Fibroblast of lung (primary cell): ENCODE results near the gene SLAMF9. TPM values are rescaled to one million over a fixed set of nuclear protein-coding genes. Genes with fewer than 3 reads are reported as not detected.

Experiments used
- DNase-seq, 2 donors: peaks; one replicate each; pipeline versions ENCODE4 v3.0.0 to v3.0.0-alpha.2; 2010; ENCODE audit warnings: low read depth in 2 of 2
- H2AFZ ChIP-seq: 2 replicates; pipeline ENCODE4 v1.5.1; 2012; ENCODE audit warnings: low read length, control low read depth, inconsistent platforms
- H3K27ac ChIP-seq: 2 replicates; pipeline ENCODE4 v1.5.1; 2011; ENCODE audit warnings: low read length, control low read depth; ENCODE audit not compliant: insufficient read depth
- H3K27me3 ChIP-seq: 2 replicates; pipeline ENCODE4 v1.5.1; 2011; ENCODE audit warnings: mild to moderate bottlenecking, low read length; ENCODE audit not compliant: control insufficient read depth, insufficient read depth
- H3K36me3 ChIP-seq: 2 replicates; pipeline ENCODE4 v1.5.1; 2011; ENCODE audit warnings: low read length; ENCODE audit not compliant: control insufficient read depth, insufficient read depth
- H3K4me1 ChIP-seq: 2 replicates; pipeline ENCODE4 v1.5.1; 2011; ENCODE audit warnings: low read length; ENCODE audit not compliant: control insufficient read depth, insufficient read depth; ENCODE audit errors: extremely low read depth
- H3K4me2 ChIP-seq: 2 replicates; pipeline ENCODE4 v1.5.1; 2011; ENCODE audit warnings: low read length, control low read depth; ENCODE audit not compliant: insufficient read depth; ENCODE audit errors: extremely low read depth
- H3K4me3 ChIP-seq, 4 experiments: fragments of 200-600 bp in 1 of 4; sonication (generic) in 1 of 4; replicated peaks in 1 of 4; 2 replicates each; pipeline ENCODE4 v1.5.1; 2011 to 2016; ENCODE audit warnings: low read length in 4 of 4, low read depth in 3 of 4, mild to moderate bottlenecking in 3 of 4, control low read depth in 2 of 4, inconsistent platforms in 1 of 4, mixed read lengths in 1 of 4; ENCODE audit not compliant: insufficient read depth in 1 of 4; ENCODE audit errors: control extremely low read depth in 1 of 4
- H3K79me2 ChIP-seq: 2 replicates; pipeline ENCODE4 v1.5.1; 2012; ENCODE audit warnings: mild to moderate bottlenecking, low read length, inconsistent platforms; ENCODE audit not compliant: control insufficient read depth, insufficient read depth
- H3K9ac ChIP-seq: 2 replicates; pipeline ENCODE4 v1.5.1; 2011; ENCODE audit warnings: mild to moderate bottlenecking, low read length, control low read depth; ENCODE audit not compliant: insufficient read depth
- H3K9me3 ChIP-seq: 2 replicates; pipeline ENCODE4 v1.5.1; 2012; ENCODE audit warnings: low read depth, low read length; ENCODE audit not compliant: control insufficient read depth, insufficient read depth
- H4K20me1 ChIP-seq: 2 replicates; pipeline ENCODE4 v1.5.1; 2011; ENCODE audit warnings: low read length; ENCODE audit not compliant: control insufficient read depth, insufficient read depth; ENCODE audit errors: extremely low read depth
- EZH2 ChIP-seq: IDR thresholded peaks from 2 replicates; pipeline ENCODE4 v1.5.1; 2012; ENCODE audit warnings: low read length, control low read depth, mild to moderate bottlenecking; ENCODE audit errors: missing control alignments
- polyA plus RNA-seq, 2 donors: library from polyadenylated mRNA; depleted of rRNA in 1 of 2; stranded (reverse) in 1 of 2; unstranded in 1 of 2; fragments of >200 nt; gene quantifications; 2 replicates each; pipeline ENCODE4 v1.2.1, GENCODE V29; 2011 to 2012; ENCODE audit warnings: missing spikeins in 1 of 2
- total RNA-seq: library from RNA; depleted of rRNA; stranded (reverse); fragments of >200 nt; gene quantifications from 2 replicates; pipeline ENCODE4 v1.2.1, GENCODE V29; 2014
- TF ChIP-seq, protein P1 (sequence below), 2 donors: IDR thresholded peaks in 1 of 2; conservative IDR thresholded peaks in 1 of 2; 1 replicate in 1 of 2; 2 replicates in 1 of 2; pipeline ENCODE4 v1.5.1; 2011 to 2012; ENCODE audit warnings: low read length in 2 of 2, control low read depth in 1 of 2, inconsistent platforms in 1 of 2, low read depth in 1 of 2, mild to moderate bottlenecking in 1 of 2

The SLAMF9 gene
- total and polyA plus RNA-seq, 2 donors (not counting 1 experiment from before 2014, with no cell fraction given), result not detected

- Histone ChIP-seq H3K27me3 (peaks cover 11% of the 10 kb centered on the region), H3K79me2 (no peaks in the 10 kb centered on the region), H3K36me3 (no peaks in the 10 kb centered on the region), H3K4me2 (no peak overlapping the region), H3K4me3 (no peak overlapping the region), H3K4me1 (no peaks in the 10 kb centered on the region), H4K20me1 (no peaks in the 10 kb centered on the region), H3K9me3 (no peaks in the 10 kb centered on the region), H2AFZ (no peak overlapping the region), H3K9ac (no peak overlapping the region), H3K27ac (no peak overlapping the region)
- TF ChIP-seq, protein P1, sequence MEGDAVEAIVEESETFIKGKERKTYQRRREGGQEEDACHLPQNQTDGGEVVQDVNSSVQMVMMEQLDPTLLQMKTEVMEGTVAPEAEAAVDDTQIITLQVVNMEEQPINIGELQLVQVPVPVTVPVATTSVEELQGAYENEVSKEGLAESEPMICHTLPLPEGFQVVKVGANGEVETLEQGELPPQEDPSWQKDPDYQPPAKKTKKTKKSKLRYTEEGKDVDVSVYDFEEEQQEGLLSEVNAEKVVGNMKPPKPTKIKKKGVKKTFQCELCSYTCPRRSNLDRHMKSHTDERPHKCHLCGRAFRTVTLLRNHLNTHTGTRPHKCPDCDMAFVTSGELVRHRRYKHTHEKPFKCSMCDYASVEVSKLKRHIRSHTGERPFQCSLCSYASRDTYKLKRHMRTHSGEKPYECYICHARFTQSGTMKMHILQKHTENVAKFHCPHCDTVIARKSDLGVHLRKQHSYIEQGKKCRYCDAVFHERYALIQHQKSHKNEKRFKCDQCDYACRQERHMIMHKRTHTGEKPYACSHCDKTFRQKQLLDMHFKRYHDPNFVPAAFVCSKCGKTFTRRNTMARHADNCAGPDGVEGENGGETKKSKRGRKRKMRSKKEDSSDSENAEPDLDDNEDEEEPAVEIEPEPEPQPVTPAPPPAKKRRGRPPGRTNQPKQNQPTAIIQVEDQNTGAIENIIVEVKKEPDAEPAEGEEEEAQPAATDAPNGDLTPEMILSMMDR (conservative IDR thresholded peaks at IDR 0.05 in 1 of 2, IDR thresholded peaks at IDR 0.05 in 1 of 2; ENCODE audit: low read depth in 1 of 2, low read length in 2 of 2), result no peak
- TF ChIP-seq EZH2, result no peak
- no peak for DNase-seq
Measured at GRCh38 chr1:159931101-159931794, 22.8 kb downstream of the SLAMF9 start.

- DNase-seq, result no peak
- Histone ChIP-seq H3K9ac (no peak overlapping the region), H2AFZ (no peak overlapping the region), H3K9me3 (no peaks in the 10 kb centered on the region), H3K27ac (no peak overlapping the region), H3K79me2 (no peaks in the 10 kb centered on the region), H4K20me1 (no peaks in the 10 kb centered on the region), H3K4me1 (peaks cover 3% of the 10 kb centered on the region), H3K4me3 (no peak overlapping the region), H3K27me3 (peaks cover 6% of the 10 kb centered on the region), H3K4me2 (no peak overlapping the region), H3K36me3 (no peaks in the 10 kb centered on the region)
- no peak for TF ChIP-seq EZH2
- TF ChIP-seq, protein P1 (conservative IDR thresholded peaks at IDR 0.05 in 1 of 2, IDR thresholded peaks at IDR 0.05 in 1 of 2; ENCODE audit: low read depth in 1 of 2, low read length in 2 of 2), result no peak
Measured at GRCh38 chr1:159930634-159931033, 23.4 kb downstream of the SLAMF9 start.

DNA sequence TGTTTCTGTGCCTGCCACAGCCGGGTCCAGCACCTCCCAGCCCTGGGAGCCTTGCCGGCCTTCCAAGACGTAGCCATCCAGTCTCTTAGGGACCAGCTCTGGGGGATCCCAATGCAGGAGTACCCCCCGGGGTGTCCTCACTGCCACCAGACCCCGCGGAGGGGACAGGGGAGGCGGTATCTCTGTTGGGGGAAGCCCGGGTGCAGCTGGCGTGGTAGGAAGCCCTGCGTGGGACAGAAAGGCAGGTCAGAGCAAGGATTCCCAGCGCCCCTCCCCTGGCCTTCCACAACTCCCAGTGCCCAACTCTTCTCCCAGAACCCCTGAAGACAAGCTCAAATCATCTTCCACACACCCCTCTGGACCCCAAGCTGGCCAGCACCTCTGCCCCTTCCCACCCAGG is 23.8 kb downstream of the SLAMF9 start:
- Histone ChIP-seq H3K4me1 (peaks cover 4% of the 10 kb centered on the region), H3K4me3 (no peak overlapping the region), H3K27me3 (peaks cover 3% of the 10 kb centered on the region), H3K79me2 (peaks cover under 1% of the 10 kb centered on the region), H3K9me3 (no peaks in the 10 kb centered on the region), H3K9ac (no peak overlapping the region), H3K4me2 (no peak overlapping the region), H3K27ac (no peak overlapping the region), H3K36me3 (no peaks in the 10 kb centered on the region), H4K20me1 (no peaks in the 10 kb centered on the region), H2AFZ (no peak overlapping the region)
- no peak for DNase-seq
- TF ChIP-seq, protein P1 (conservative IDR thresholded peaks at IDR 0.05 in 1 of 2, IDR thresholded peaks at IDR 0.05 in 1 of 2; ENCODE audit: low read depth in 1 of 2, low read length in 2 of 2), result no peak
- TF ChIP-seq EZH2, result no peak
